Measurements from ENCODE around the gene ST8SIA5.

Gene ST8SIA5

DNA sequence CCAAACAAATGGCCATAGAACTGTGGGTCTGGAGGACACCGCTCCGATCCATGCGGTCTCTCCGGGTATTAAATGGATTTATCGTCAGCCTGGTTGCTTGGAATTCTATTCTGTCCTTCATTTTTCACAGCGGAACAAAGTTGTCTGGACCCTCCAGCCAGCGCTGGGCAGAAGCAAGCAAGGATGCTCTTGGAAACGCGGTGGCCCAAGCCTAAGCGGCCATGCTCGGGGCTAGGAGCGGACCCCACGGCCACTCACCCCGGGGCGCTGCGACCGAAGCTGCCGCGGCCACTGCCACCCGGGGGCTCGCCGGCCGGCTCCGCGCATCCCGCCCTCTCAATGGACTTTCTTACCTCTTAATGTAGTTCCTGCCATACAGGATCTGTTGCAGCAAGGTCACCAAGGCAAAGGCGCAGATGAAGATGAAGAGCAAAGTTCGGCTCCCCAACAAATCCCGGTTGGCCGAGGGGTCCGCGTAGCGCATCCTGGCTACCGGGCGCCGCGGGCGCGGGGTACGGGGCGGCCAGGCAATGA is 761 bp downstream of the ST8SIA5 start:
- H3K27ac Mint-ChIP-seq = no peak overlapping the region
- intact Hi-C loops (cut with micrococcal nuclease) = no loop called here
- H3K4me1 Mint-ChIP-seq (ENCODE audit: low read depth) = peaks cover 36% of the 10 kb centered on the region
- no peak overlapping the region for H3K4me3 Mint-ChIP-seq
- peaks cover 61% of the 10 kb centered on the region for H3K27me3 Mint-ChIP-seq
- H3K9me3 Mint-ChIP-seq = no peaks in the 10 kb centered on the region
- H3K36me3 Mint-ChIP-seq (ENCODE audit: low read depth) = no peaks in the 10 kb centered on the region

DNA sequence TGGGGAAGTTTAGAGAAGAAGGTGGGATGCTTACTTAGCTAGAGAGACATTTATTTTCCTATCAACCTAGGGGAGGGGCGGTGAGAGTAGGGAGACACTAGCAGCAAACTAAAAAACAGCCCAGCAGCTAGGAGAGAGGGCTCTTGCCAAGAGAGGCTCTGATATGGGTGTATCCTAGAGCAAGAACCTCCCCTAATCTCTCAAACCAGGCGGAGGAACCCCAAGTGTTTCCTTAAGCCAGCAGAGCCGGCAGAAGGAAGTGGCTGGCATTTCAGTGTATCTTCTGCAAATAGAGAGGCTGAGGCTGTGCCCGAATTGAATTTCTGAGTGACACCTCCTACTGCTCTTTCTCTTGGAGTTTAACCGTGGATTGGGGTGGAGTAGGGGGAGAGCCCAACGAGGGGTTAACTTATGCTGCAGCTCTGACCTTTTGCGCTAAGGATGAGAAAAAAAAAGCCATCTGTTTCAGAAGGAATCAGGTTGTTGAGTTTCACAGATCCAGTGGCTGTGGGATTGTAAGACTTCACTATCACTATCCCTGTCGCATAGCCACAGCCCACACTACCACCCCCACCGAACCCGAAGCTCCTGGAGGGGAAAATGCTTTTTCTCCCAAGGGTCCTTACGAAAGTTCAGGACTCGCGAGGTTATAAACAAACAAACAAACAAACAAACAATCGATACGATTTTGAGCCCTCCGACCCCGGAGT is 1.4 kb downstream of the ST8SIA5 start:
- intact Hi-C loops (cut with micrococcal nuclease) = no loop called here
- Mint-ChIP-seq H3K4me3 (no peak overlapping the region), H3K4me1 (ENCODE audit: low read depth) (peaks cover 36% of the 10 kb centered on the region), H3K9me3 (no peaks in the 10 kb centered on the region), H3K27ac (no peak overlapping the region), H3K36me3 (ENCODE audit: low read depth) (no peaks in the 10 kb centered on the region), H3K27me3 (peaks cover 58% of the 10 kb centered on the region)

DNA sequence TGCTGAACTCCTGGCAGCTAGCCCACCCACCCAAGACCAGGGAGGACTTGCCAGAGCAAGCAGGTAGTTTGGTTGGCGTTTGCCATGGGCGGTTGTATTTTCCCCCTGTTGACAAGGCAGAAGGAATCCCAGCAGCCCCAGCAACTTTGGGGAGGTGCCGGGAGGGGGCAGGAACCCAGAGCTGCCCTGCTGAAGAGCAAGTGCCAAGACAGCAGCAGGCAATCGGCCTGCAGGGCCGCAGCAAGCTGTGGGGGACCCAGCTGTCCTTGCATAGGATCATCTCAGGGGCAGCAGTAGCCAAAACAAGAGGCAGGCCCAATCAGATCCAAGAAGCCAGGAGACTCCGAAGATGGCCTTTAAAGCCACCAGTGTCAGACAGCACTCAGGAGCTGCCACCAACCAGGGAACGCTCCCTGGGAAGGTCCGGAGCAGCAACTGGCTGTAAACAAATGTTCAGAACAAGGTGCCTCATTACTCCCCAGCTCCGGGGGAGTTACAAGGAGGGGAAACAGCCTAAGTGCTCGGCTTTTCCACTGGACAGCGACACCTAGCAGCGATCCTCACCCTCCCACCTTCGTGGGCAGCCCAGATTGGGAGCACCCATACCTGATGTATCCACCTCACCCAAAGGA is 2.1 kb downstream of the ST8SIA5 start:
- intact Hi-C loops (cut with micrococcal nuclease) = no loop called here
- Mint-ChIP-seq H3K9me3 (no peaks in the 10 kb centered on the region), H3K27ac (no peak overlapping the region), H3K4me1 (ENCODE audit: low read depth) (peaks cover 36% of the 10 kb centered on the region), H3K4me3 (no peak overlapping the region), H3K36me3 (ENCODE audit: low read depth) (no peaks in the 10 kb centered on the region), H3K27me3 (peaks cover 57% of the 10 kb centered on the region)

DNA sequence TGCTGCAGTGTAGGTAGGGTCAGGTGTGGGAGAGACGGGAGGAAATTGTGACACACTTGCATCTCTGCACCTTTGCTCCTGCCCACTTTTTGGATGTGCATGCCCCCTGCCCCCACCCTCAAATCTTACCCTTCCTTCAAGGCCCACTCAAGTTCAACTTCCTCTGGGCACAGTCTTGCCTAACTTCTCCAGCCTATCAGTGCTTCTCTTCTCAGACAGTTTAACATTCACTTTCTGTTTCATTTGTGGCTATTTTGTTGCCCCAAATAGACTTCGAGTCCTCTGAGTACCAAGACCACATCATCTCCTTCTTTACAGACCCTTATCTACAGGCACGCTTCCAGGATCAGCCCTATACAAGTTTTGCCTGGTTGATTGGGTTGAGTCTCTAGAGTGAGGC is 2.7 kb downstream of the ST8SIA5 start:
- H3K36me3 Mint-ChIP-seq (ENCODE audit: low read depth) = no peaks in the 10 kb centered on the region
- no peak overlapping the region for H3K4me3 Mint-ChIP-seq
- no peak overlapping the region for H3K27ac Mint-ChIP-seq
- peaks cover 36% of the 10 kb centered on the region for H3K4me1 Mint-ChIP-seq (ENCODE audit: low read depth)
- no peaks in the 10 kb centered on the region for H3K9me3 Mint-ChIP-seq
- peaks cover 52% of the 10 kb centered on the region for H3K27me3 Mint-ChIP-seq
- intact Hi-C loops (cut with micrococcal nuclease) = no loop called here

DNA sequence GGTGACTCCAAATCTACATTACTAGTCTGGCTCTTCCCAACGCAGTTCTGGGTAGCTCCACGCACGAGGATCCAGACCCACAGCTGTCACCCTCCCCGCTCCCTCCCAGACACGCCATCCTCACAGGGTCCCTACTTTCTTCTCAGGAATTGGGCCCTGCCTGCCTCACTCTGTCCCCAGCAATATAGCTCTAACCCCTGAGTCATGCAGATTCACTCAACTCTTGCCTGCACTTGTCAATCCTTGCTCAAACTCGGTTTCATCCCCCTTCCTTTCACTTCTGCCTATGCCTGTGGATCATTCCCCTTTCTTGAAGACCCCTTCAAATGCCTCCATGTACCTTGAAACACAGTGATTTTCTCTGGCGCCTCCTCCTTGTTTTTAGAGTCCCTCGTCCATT is 5.0 kb downstream of the ST8SIA5 start:
- Mint-ChIP-seq H3K4me1 (ENCODE audit: low read depth) (peaks cover 25% of the 10 kb centered on the region), H3K4me3 (no peak overlapping the region), H3K9me3 (no peaks in the 10 kb centered on the region), H3K36me3 (ENCODE audit: low read depth) (no peaks in the 10 kb centered on the region), H3K27ac (no peak overlapping the region), H3K27me3 (peaks cover 33% of the 10 kb centered on the region)
- intact Hi-C loops (cut with micrococcal nuclease) = no loop called here

DNA sequence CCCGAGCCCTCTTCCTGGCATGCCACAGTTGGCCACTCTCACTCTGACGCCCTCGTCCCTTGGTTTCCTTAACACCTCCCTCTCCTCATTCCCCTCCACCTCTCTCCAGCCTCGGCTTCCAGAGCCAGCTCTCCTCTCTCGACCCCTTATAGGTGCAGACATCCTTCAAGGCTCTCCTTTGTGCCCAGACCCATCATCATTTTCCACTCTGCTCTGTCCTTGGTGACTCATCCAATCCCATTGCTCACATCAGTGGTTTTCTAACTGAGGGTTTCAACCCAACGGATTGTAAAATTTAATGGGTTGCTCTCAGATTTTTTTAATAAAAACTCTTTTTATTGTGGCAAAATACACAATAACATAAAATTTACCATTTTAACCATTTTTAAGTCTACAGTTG is 6.2 kb downstream of the ST8SIA5 start:
- no peaks in the 10 kb centered on the region for H3K9me3 Mint-ChIP-seq
- no peak overlapping the region for H3K4me3 Mint-ChIP-seq
- H3K36me3 Mint-ChIP-seq (ENCODE audit: low read depth) = no peaks in the 10 kb centered on the region
- no peak overlapping the region for H3K27ac Mint-ChIP-seq
- intact Hi-C loops (cut with micrococcal nuclease) = no loop called here
- H3K4me1 Mint-ChIP-seq (ENCODE audit: low read depth) = peaks cover 19% of the 10 kb centered on the region
- peaks cover 29% of the 10 kb centered on the region for H3K27me3 Mint-ChIP-seq

DNA sequence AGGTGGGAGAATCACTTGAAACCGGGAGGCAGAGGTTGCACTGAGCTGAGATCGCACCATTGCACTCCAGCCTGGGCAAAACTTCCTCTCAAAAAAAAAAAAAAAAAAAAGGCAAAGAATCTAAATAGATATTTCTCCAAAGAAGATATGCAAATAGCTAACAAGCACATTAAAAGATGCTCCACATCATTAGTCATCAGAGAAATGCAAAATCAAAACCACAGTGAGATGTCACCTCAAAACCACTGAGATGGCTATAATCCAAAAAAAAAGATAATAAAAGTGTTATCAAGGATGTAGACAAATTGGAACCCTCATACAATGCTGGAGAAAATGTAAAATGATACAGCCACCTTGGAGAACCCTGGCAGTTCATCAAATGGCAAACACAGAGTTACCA is 8.4 kb downstream of the ST8SIA5 start:
- Mint-ChIP-seq H3K27ac (no peak overlapping the region), H3K27me3 (peaks cover 26% of the 10 kb centered on the region), H3K4me3 (no peak overlapping the region), H3K4me1 (ENCODE audit: low read depth) (no peaks in the 10 kb centered on the region), H3K36me3 (ENCODE audit: low read depth) (no peaks in the 10 kb centered on the region), H3K9me3 (peaks cover 2% of the 10 kb centered on the region)
- intact Hi-C loops (cut with micrococcal nuclease) = no loop called here

DNA sequence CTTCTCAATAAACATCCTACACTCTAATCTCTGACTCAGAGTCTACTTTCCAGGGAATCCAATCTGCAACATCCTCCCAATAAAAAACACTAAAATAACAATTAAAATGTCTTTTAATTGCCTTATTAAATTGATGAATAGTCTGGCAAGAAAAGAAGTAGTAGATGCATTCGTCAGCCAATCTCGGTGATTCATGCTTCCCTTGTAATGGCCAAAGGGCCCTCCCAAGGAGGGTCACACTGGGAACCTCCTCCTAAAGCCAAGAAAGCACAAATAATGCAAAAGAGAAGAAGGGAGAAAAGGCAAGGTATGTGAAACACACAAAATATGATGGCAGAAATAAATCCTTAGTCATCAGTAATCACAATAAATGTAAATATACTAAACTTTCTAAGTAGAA is 16.8 kb downstream of the ST8SIA5 start:
- peaks cover 10% of the 10 kb centered on the region for H3K9me3 Mint-ChIP-seq
- intact Hi-C loops (cut with micrococcal nuclease) = no loop called here
- no peaks in the 10 kb centered on the region for H3K4me1 Mint-ChIP-seq (ENCODE audit: low read depth)
- H3K36me3 Mint-ChIP-seq (ENCODE audit: low read depth) = no peaks in the 10 kb centered on the region
- peaks cover 16% of the 10 kb centered on the region for H3K27me3 Mint-ChIP-seq
- H3K27ac Mint-ChIP-seq = no peak overlapping the region
- no peak overlapping the region for H3K4me3 Mint-ChIP-seq

DNA sequence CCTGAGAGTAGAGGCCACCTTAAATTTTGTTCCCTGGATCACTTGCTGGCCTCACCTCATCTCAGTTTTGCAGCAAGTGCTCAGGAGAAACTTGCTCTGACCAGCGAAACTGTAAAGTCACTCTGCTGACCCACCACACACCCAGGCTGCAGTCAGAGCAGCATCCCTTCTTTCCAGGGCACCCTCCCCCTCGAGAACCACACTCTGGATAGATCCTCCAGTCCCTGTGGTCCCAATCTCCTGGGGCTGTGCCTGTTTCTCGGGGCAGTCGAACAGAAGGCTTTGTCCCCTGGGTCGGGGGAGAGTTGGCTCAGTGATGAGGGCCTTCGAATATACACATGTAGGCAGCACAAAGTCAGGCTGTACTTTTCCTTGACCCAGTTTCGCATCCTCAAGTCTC is 18.4 kb downstream of the ST8SIA5 start:
- Mint-ChIP-seq H3K4me1 (ENCODE audit: low read depth) (no peaks in the 10 kb centered on the region), H3K36me3 (ENCODE audit: low read depth) (no peaks in the 10 kb centered on the region), H3K4me3 (no peak overlapping the region), H3K9me3 (peaks cover 8% of the 10 kb centered on the region), H3K27me3 (peaks cover 8% of the 10 kb centered on the region), H3K27ac (no peak overlapping the region)
- intact Hi-C loops (cut with micrococcal nuclease) = no loop called here

DNA sequence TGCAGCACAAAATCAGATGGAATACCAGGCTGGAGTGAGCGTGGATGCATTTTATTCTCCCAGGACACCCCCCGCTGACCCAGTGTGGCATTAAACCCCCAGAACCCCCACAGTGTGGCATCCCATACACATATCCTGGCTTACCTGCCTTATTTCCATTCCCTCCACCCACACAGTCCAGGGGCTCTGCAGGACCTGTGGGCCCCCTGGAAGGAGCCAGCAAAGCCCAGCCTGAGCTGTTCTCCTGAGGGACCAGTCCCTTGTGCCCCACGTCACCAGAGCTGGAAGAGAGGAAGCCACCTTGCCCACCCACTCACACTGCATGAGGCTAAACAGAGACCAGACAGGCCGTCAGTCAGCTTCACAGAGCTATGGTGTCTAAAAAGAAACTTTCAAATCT is 20.1 kb downstream of the ST8SIA5 start:
- intact Hi-C loops (cut with micrococcal nuclease) = no loop called here
- Mint-ChIP-seq H3K9me3 (no peaks in the 10 kb centered on the region), H3K4me3 (no peak overlapping the region), H3K27me3 (peaks cover 2% of the 10 kb centered on the region), H3K36me3 (ENCODE audit: low read depth) (no peaks in the 10 kb centered on the region), H3K27ac (no peak overlapping the region), H3K4me1 (ENCODE audit: low read depth) (no peaks in the 10 kb centered on the region)

DNA sequence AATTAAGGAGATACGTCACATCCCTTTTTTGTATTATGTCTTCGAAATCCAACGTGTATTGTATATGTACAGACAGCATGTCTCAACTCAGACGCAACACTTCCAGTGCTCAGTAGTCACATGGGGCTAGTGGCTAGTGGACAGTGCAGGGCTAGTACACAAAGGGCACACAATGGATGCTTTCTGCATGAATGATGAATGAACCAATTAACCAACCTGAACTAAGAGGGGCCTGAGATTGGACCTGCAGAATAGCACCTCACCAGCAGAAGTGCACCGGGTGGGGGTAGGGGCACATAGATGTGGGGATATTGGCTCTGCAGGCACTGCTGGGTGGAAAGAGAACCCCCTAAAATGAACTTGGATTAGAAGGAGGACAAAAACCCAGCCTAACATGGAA is 20.7 kb downstream of the ST8SIA5 start:
- Mint-ChIP-seq H3K36me3 (ENCODE audit: low read depth) (no peaks in the 10 kb centered on the region), H3K4me3 (no peak overlapping the region), H3K27ac (no peak overlapping the region), H3K9me3 (peaks cover under 1% of the 10 kb centered on the region), H3K4me1 (ENCODE audit: low read depth) (no peaks in the 10 kb centered on the region), H3K27me3 (peaks cover 2% of the 10 kb centered on the region)
- intact Hi-C loops (cut with micrococcal nuclease) = no loop called here

DNA sequence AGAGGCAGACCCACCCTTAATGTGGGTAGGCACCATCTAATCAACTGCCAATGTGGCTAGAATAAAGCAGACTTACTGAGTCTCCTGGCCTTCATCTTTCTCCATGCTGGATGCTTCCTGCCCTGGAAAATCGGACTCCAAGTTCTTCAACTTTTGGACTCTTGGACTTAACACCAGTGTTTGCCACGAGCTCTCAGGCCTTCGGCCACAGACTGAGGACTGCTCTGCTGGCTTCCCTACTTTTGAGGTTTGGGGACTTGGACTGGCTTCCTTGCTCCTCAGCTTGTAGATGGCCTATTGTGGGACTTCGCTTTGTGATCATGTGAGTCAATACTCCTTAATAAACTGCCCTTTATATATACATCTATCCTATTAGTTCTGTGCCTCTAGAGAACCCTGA is 21.9 kb downstream of the ST8SIA5 start:
- no peak overlapping the region for H3K27ac Mint-ChIP-seq
- peaks cover 12% of the 10 kb centered on the region for H3K9me3 Mint-ChIP-seq
- H3K27me3 Mint-ChIP-seq = peaks cover 2% of the 10 kb centered on the region
- H3K4me1 Mint-ChIP-seq (ENCODE audit: low read depth) = no peaks in the 10 kb centered on the region
- no peaks in the 10 kb centered on the region for H3K36me3 Mint-ChIP-seq (ENCODE audit: low read depth)
- no peak overlapping the region for H3K4me3 Mint-ChIP-seq
- intact Hi-C loops (cut with micrococcal nuclease) = no loop called here

DNA sequence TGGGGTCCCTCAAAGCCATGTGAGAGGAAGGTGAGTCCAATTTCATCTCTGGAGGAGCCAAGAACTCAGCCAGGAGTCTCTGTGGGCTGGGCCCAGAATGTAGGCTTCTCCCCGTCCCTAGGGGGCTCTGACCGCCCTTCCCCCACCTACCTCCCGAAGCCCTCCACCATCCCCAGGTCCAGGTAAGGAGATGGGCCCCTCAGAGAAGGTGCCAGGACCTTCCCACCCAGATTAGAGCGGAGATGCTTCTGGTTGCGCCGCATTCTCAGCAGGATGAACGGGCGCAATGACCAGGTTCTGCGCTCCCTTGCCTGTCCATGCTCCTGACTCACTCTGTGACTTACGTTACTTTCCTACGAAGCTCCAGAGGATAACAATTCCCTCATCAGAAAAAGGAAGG is 23.0 kb downstream of the ST8SIA5 start:
- H3K36me3 Mint-ChIP-seq (ENCODE audit: low read depth) = no peaks in the 10 kb centered on the region
- intact Hi-C loops (cut with micrococcal nuclease) = no loop called here
- H3K27ac Mint-ChIP-seq = no peak overlapping the region
- no peaks in the 10 kb centered on the region for H3K4me1 Mint-ChIP-seq (ENCODE audit: low read depth)
- H3K9me3 Mint-ChIP-seq = peaks cover 23% of the 10 kb centered on the region
- no peak overlapping the region for H3K4me3 Mint-ChIP-seq
- H3K27me3 Mint-ChIP-seq = peaks cover 2% of the 10 kb centered on the region

DNA sequence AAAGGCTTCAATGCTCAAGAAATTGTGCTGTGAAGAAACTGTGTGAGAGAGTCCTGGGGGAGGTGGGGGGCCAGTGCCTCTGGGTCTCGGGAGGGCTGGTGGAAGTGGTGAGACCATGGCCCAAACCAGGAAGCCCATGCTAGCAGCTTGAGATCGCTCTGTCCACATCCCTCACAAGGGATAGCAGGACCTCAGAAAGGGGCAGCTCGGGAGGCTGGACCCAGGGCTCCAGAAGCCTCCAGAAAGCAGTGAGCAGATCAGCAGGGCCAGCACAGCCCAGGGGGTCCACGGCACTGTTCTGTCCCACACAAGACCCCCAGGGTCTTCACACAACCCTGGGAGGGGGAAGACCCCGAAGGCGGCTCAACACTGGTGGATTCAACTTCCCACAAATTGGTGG is 24.1 kb downstream of the ST8SIA5 start:
- Mint-ChIP-seq H3K36me3 (ENCODE audit: low read depth) (no peaks in the 10 kb centered on the region), H3K27ac (no peak overlapping the region), H3K4me3 (no peak overlapping the region), H3K27me3 (no peaks in the 10 kb centered on the region), H3K9me3 (peaks cover 23% of the 10 kb centered on the region), H3K4me1 (ENCODE audit: low read depth) (no peaks in the 10 kb centered on the region)
- intact Hi-C loops (cut with micrococcal nuclease) = no loop called here

DNA sequence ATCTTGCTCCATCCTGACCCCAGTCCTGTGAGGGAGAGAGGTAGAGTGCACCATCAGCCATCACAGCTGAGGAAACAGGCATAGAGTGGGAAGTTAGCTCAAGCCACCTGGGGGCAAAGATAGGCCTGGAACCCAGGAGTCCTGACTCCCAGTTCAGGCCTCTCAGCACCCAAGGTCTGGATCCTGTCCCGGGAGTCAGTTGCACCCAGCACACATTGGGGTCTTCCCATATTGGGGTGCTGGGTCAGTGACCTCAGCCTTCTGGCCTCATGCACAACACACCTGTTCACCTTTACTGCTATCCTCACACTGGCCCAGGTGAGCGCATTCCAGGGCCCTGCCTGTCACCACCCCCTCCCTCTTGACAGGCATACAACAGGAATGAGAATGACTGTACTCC is 24.7 kb downstream of the ST8SIA5 start:
- Mint-ChIP-seq H3K27ac (no peak overlapping the region), H3K4me1 (ENCODE audit: low read depth) (no peaks in the 10 kb centered on the region), H3K9me3 (peaks cover 23% of the 10 kb centered on the region), H3K4me3 (no peak overlapping the region), H3K36me3 (ENCODE audit: low read depth) (no peaks in the 10 kb centered on the region), H3K27me3 (no peaks in the 10 kb centered on the region)
- intact Hi-C loops (cut with micrococcal nuclease) = no loop called here
